Activated CD4-positive, alpha-beta T cell treated with anti-CD3 and anti-CD28 coated beads, Interleukin-2, amount 50 U/mL, for 16 hours (primary cell): ENCODE measurements around the gene AMER3.
A peak's percentile ranks its signal among the peaks of the same experiment; 100 is the strongest.
"Not testable (repeated sequence)": the region's sequence is repeated elsewhere in the genome, so short reads cannot be mapped to it uniquely, and the experiment has no call there.

ENCODE experiments used
- DNase-seq: peaks from one replicate; pipeline ENCODE4 v3.0.0-alpha.2; 2020

Gene AMER3

DNA sequence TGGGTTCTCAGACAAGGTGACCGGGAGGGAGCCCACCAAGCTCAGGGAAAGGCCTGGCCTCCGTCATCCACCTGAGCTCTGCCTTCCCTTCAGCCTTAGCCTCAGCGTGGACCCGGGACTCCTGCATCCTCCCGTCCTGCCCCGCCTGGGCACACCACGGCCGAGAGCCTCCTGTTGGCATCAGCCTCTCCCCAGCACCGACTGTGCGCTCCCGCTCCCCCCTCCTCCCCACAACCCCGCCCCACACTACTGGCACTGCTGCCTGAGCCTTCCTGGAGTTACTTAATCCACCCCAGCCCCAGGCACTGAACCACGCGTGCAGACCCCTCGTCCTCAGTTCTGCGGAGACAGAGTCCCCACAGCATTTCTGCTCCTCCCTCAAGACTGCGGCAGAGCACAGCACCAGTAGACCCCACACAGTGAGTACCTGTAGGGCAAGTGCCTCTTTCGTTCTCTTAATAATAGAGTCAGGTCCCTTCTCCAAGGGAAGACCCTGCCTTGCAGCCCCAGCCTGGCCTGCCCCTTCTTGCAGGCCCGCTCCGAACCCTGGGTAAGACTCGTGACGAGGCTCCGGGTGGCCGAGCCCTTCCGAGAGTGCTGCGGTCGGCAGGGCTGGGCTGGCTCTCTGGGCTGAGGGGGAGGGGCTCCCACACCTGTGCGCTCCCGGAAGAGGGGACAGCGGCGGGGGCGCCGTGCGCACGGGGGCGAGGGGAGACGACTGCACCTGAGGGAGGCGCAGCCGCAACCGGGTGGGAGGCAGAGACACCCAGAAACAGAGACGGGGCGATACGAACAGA is at the start of gene AMER3:
Gene AMER3 (plus strand): TSS at position 285 of the 797 bp plus-strand sequence. CDS start 6,533 bp downstream, outside the sequence.
- DNase-seq, result no peak

- DNase-seq, result not testable (repeated sequence)
These were observed 40.5 kb upstream of the AMER3 start for GRCh38 chr2:130714795-130715194.

DNA sequence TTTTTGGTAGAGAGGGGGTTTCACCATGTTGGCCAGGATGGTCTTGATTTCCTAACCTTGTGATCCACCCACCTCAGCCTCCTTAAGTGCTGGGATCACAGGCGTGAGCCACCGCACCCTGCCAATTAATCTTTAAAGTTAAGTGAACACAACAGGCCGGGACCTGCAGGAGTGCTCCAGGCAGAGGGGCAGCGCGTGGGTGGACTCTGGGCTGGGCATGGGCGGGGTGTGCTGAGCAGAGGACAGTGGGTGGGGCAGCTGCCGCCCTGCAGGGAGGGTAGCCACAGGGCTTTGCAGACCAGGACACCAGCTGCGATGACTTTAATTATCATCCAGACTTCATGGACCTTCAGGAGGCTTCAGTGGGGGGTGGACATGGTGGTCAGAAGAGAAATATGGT is 35.3 kb upstream of the AMER3 start:
- no peak for DNase-seq

DNA sequence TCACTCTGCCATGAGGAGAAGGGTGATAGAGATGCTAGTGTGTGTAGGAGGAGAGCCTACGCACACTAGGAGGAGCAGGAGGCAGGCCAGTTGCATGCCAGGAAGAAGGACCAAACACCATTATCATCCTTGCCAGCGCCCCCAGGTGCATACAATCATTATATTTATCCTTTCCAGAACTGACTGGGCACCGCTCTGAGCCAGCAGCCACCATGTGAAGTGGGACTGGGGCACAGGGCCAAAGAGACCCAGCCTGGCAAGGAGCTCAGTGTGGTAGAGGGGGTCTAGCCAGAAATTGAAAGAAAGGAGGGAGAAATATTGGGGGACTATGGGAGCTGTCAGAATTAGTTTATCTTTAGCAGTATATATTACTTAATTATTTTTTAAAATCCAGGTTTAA is 34.8 kb upstream of the AMER3 start:
- DNase-seq, result no peak

- DNase-seq, result no peak
These were observed 30.9 kb upstream of the AMER3 start for GRCh38 chr2:130724455-130724854.

DNA sequence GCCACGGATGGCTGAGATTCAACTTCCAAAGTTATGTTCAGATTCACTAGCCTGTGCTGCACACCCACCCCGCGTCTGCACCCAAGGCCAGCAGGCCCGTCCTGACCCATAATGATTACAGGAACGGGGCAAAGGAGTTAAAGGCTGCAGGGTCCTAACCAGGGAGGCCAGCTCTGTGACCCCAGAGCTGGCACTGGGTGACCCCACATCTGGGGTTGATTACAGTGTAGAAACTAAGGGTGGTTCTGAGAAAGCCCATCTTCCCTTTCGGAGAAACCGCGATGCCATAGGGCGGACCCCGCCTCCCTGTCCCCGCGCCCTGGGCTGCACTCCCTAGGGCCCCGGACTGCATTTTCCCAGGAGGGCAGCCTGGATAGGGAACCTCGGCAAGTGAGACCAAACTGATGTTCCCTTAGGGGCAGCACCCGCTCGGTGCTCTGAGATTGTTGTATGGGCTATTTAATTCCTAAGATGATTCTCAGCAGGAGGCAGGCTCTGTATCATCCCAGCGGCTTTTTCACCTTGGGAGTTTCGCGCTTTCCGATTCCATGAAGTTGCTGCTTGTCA is 28.6 kb upstream of the AMER3 start:
- no peak for DNase-seq

GRCh38 chr2:130727286-130727924 is 27.9 kb upstream of the AMER3 start:
- peak; percentile 93 for DNase-seq

DNA sequence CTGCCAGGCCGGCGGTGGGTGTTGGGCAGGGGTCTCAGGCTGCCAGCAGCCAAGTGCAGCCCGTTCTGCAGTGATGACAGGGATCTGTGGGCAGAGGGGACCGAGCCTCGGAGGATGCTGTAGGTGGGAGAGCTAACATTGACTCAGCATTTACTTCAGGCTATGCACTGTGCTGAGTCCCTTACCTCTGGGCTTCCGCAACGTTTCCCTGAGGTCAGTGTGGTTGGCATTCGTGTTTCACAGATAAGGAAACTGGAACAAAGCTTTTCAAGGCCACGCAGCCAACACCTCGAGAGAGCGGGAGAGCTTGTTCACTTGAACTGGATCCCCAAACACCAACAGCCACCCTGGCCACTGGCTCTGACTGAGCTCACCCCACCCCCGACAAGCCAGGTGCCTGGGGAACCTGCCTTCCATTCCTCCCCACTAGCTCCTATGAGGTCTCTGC is 27.3 kb upstream of the AMER3 start:
- DNase-seq, result peak; percentile 57

DNA sequence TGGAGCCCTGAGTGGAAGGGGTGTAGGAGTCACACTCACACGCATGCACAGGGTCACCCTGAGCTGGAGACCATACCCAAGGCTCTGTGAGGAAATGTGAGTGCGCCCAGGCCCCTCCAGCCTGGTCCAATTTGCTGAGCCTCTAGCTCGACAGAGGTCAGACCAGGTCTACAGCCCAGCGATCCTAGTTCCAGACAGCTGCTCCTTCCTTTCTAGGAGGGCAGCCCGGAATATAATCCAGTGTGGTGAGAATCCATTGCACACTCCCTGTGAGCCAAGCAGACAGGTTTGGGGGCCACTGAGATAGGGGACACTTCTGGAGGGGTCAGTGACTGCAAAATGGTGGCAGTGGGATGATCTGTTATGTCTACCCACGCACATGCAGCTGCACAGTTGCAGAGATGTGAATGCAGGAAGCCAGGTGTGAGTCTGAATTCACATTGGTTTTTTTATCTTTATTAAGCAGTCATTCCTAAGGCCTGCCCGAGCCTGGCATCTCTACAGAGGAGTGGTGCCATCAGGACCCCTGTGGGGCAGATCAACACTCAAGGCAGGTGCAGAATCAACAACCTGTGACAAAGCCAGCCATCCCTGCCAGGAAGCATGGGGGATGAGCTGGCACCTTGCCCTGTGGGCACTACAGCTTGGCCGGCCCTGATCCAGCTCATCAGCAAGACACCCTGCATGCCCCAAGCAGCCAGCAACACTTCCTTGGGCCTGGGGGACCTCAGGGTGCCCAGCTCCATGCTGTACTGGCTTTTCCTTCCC is 26.6 kb upstream of the AMER3 start, which contains the start of gene GPR148:
Gene GPR148 (plus strand): TSS at position 522 of the 768 bp plus-strand sequence. CDS start 82 bp downstream, at position 604.
- no peak for DNase-seq

DNA sequence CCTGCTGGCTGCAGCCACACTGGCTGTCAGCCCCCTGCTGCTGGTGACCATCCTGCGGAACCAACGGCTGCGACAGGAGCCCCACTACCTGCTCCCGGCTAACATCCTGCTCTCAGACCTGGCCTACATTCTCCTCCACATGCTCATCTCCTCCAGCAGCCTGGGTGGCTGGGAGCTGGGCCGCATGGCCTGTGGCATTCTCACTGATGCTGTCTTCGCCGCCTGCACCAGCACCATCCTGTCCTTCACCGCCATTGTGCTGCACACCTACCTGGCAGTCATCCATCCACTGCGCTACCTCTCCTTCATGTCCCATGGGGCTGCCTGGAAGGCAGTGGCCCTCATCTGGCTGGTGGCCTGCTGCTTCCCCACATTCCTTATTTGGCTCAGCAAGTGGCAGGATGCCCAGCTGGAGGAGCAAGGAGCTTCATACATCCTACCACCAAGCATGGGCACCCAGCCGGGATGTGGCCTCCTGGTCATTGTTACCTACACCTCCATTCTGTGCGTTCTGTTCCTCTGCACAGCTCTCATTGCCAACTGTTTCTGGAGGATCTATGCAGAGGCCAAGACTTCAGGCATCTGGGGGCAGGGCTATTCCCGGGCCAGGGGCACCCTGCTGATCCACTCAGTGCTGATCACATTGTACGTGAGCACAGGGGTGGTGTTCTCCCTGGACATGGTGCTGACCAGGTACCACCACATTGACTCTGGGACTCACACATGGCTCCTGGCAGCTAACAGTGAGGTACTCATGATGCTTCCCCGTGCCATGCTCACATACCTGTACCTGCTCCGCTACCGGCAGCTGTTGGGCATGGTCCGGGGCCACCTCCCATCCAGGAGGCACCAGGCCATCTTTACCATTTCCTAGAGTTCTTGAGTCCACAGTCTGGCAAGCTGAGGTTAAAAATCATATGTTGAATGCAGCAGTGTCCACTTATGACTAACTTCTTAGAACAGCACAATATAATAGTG is 25.7 kb upstream of the AMER3 start:
- no peak for DNase-seq

DNA sequence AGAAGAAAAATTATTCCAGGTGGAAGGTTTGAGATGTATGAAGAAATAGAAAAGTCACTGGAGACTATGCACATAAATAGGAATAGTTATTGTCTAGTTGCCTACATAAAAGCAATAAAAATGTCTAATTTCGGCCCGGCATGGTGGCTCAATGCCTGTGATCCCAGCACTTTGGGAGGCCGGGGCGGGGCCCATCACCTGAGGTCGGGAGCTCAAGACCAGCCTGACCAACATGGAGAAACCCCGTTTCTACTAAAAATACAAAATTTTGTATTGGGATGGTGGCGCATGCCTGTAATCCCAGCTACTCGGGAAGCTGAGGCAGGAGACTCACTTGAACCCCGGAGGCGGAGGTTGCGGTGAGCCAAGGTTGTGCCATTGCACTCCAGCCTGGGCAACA is 23.1 kb upstream of the AMER3 start:
- not testable (repeated sequence) for DNase-seq

- no peak for DNase-seq
These were observed 20.1 kb upstream of the AMER3 start for GRCh38 chr2:130735200-130735599.

GRCh38 chr2:130736487-130736886 is 18.9 kb upstream of the AMER3 start:
- no peak for DNase-seq

DNA sequence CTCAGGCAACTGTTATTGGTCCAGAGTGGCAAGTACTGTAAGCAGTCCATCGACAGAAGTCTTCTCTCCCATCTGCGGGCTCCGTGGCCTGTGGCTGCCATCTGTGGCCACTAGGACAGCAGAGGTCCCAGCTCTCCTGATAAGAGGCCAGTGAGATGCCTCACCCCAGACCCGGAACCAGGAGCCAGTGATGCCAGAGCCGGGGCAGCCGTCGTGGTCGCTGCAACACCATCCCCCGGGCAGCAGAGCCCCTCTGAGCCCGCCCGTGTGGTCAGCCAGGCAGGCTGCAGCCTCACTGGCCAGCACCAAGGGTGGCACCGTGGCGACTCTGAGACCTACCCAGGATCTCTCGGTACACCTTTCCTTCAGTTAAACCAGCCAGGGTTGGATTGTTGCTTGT is 17.7 kb upstream of the AMER3 start:
- no peak for DNase-seq

- no peak for DNase-seq
These were observed 14.7 kb upstream of the AMER3 start for GRCh38 chr2:130740671-130741070.

DNA sequence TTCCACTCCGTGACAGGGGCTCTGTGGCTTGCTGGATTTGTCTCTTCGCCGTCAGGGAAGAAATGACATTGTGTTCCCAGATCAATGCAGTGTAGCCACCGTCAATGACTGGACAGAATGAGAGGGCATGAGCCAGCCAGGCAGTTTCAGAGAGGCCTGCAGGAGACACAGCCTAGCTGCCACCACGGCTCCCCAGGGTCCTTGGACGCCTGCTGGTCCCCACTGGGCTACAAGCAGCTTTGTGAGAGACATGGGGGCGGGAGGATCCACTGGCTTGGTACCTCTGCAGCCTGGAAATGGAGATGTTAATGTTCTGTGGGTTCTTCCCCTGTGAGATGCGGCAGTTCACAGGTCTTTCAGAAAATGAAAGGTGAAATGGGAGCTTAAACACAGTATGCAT is 12.1 kb upstream of the AMER3 start:
- DNase-seq, result no peak

DNA sequence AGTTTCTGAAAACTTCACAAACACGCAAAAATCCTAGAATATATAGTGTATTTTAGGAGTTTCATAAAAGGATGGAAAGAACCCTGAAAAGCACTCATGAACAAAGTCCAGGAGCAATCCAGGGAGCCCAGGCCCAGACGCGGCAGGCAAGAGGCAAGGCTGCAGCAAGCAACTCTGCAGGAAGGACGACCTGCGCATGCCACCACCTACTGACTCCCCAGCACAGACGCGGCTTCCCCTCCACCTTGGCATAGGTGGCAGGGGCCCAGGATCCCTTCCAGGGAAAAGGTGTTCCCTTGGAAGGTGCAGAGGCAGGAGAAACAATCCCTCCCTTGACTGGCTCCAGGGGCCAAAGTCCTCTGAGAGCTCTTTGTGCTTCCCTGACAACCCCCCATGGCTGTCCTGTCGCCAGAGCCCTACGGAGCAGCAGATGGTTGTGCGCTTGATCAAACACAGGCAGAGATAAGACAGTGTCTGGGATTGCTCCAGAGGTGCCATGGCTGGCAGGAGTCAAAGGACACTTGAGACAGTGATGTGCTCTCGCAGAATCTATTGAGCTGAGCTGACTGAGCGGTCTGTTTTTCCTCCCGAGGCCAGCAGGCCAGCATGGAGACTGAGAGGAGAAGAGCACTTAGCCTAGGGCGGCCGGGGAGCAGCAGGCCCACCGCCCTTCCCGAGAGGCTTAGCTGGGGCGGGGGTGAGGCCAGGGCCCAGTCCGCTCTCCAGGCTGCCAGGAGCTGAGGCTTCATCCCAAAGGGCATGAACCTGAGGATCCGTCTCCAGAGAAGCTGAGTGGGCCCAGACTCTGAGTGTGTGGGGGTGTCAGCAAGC is 10.8 kb upstream of the AMER3 start:
- no peak for DNase-seq

GRCh38 chr2:130749078-130749477 is 6.3 kb upstream of the AMER3 start:
- DNase-seq, result no peak

GRCh38 chr2:130749641-130750040 is 5.7 kb upstream of the AMER3 start:
- DNase-seq, result no peak

GRCh38 chr2:130754811-130755210 is 529 bp upstream of the AMER3 start:
- DNase-seq, result no peak
